NCI-H748 treated with DMSO at 0.1 percent for 48 hours (cell line): Measurements from ENCODE around the gene GRM1.
"Not testable (repeated sequence)": the region's sequence is repeated elsewhere in the genome, so short reads cannot be mapped to it uniquely, and the experiment has no call there.

ENCODE experiments used
- DNase-seq: peaks from one replicate; lab custom pipeline; 2025; lab: John Stamatoyannopoulos, UW

GRM1 gene

DNA sequence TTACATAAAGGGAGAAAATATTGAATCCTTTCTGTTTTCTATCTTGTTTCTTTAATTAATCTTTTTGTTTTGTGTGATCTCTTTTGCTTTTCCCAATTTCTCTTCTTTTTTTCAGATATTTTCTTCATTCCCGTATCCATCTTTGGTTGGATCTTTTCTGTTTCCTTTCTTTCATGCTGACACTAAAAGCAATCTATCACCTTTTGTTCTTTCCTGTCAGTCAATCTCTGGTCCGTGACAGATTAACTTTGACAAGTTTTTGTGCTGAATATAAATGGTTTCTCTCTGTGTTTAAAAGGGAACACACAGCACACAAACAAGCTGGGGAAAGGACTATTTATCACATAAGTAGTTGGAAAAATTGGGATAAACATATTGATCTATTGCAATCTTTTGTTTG lies 162.8 kb downstream of the GRM1 start:
- no peak for DNase-seq

DNA sequence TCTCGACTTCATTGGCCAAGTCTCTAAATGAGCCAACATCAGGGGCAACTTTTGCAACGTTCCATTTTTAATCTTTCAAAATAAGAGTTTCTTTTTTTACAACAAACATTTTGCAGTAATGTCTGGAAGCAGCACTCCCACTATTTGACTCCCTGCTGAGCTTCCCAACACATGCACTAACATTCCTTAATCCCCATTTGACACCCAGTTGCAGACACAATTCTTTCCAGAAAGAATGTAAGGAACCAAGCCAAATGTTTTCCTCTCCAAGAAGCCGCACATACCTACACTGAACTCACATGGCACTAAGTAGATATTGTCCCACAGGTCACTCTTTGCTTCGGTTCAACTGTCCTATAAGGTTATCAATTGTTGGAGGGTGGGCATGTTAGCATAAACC lies 165.6 kb downstream of the GRM1 start:
- no peak for DNase-seq

DNA sequence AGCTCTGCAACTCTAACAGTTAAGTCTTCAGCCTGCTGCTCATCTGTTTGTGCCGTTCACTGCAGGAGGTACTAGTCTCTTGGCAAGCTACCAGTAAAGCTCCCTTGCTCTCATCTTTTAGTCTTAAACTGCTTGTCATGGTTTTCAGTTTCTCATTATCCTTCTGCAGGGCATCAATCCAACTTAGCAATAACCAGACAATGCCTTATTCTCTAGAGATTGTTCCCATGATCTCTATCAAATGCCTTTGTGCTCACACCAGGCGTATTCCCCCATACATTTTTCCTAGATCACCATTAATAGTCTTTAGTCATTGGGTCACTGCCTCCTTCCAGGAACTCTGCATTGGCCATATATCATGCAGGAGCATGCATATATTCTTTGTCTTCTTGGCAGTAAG lies 171.3 kb downstream of the GRM1 start:
- DNase-seq = no peak

DNA sequence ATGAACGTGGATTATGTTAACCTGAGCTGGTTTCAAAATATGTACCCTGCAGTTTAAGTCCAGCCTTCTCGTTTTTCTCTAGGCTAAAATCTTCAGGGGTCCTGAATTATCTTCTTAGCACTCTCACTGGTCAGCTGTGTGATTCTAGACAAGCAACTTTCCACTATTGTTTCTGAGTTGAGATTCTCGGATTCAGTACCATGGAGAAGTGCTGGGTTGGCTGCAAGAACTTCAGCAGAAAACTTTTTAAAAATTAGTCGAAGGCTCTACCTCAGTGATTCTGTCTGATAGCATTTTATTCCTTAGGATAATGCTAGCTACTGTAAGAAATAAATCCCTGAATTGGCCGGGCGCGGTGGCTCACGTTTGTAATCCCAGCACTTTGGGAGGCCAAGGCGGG lies 173.7 kb downstream of the GRM1 start:
- DNase-seq = no peak

DNA sequence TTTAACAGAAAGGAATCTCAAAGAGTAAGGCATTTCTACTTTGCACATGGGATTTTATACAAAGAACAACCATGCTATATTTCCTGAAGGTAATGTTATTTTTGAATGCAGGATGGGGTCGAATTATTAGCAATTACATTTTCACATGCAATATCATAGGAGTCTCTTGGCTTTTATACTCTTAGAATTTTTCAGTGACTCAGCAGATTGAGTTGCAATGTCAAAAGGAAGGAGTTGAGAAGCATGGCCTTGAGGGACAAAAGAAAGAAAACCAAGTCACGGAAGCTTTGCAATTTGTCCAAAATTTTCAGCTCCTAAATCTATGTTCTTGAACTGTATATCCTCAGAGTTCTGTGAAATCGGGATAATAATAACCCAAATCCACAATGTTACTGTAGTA lies 181.1 kb downstream of the GRM1 start:
- DNase-seq = no peak

DNA sequence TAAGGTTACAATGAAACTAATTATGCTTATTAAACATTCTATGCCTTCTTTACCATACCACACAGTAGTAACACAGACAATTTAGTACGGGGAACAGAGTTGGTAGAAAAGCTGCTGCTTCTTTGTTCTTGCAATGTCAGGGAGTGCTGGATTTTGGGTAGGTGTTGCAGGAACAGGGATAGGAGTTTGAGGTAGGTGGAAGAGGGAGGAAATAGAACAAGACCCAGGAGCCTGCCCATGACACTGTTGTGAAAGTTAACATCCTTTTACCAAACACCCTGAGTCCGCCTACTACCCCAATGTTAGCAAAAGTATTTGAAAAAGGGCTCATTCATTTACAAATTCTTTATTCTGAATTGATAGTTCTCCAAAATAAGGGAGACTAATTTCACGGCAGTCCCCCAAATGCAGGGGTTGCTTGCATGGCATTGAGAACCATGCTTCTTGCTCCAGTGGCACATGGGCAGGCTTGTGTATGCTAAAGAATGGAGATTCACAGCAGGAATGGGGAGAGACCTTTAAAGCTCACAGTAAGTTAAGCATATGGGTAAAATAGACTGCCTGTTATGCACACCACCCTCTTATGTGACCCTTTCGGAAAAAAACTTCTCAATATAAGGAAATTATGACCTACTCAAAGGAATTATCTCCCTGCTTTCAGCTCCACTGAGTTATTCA lies 181.7 kb downstream of the GRM1 start:
- DNase-seq = no peak

DNA sequence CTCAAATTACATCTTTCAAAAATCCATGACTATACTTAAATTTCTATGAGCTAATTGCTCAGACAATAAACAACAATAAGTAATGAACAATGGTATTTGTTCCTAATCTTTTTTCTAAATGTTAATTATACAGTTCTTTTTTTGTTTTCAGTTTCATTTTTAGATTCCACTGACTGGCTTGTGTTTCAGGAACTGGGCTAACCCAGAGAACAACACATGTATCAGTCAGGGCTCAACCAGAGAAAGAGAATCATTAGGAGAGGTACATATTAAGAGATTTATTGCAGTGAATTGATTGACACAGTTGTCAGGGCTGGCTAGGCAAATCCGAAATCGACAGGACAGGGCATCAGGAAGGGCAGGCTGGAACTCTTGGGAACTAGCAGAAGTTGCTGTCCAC lies 182.8 kb downstream of the GRM1 start:
- DNase-seq = no peak

DNA sequence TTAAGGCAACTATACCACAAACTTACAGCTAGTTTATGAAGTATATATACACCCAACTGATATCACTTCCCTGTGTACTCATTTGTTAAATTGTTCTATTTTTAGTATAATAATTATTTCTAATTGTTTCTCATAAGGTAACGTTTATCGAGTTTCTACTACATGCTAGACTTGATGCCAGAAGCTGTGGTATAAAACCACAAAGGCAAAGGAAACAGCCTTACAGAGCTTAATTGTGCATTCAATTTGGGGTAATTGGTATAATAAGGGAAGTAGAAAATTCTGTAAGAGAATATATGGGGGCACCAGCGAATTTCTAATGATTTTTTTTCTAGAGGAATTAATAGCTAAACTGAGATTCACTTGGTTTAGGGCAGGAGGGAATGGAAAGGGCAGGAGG lies 183.9 kb downstream of the GRM1 start:
- no peak for DNase-seq

DNA sequence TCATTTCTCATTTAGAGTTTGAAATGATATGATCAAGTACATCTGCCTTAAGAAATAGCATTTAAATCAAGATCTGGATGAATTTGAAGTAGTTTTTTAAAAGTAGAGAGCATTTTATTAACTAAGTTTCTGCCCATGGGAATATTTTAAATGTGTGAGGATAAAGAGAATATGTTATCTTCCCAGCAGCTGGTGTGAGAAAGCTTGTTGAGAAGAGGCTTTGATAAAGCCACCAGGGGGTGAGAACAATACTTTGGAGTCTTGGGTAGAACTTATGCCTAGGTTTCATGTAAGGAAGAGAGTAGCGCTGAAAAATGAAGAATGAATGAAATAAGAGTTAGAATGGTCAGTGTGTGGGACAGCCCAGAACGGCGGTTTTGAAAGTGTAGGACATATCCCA lies 190.2 kb downstream of the GRM1 start:
- DNase-seq = no peak

DNA sequence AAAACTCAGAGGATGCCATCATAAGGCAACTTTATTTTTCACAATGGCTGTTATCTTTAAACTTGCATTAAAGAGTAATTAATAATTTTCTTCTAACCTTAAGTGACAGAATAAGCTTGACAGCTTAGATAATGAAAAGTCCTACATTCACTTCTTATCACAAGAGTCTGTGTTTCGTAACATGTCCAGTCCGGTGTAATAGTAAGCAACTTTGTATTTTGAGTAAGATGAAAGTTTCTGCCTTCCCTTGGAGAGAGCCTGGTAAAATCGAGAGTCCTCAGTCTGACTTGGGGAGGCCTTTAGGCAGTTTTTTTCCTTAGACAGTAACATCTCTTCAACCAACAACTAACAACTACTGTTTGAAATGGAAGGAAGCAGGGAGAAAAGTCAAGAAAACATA lies 195.6 kb downstream of the GRM1 start:
- no peak for DNase-seq

DNA sequence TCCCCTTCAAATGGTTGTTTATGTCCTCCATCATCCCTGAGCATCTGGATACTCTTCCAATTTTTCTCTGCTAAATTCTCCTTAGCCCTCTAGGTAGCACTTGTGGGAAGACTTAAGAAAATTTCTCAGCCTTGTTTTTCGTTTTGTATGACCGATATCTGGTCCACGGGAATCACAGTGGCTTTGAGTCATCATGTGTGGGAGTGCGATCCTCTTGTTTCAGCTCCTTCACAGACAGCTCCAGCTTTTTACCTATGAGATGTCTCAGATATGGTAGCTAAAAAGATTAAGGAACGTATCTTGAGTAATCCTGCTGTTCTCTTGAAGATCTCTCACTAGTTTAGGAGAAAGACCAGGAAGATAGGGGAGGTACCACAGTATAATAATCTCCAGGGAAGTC lies 196.1 kb downstream of the GRM1 start:
- no peak for DNase-seq

DNA sequence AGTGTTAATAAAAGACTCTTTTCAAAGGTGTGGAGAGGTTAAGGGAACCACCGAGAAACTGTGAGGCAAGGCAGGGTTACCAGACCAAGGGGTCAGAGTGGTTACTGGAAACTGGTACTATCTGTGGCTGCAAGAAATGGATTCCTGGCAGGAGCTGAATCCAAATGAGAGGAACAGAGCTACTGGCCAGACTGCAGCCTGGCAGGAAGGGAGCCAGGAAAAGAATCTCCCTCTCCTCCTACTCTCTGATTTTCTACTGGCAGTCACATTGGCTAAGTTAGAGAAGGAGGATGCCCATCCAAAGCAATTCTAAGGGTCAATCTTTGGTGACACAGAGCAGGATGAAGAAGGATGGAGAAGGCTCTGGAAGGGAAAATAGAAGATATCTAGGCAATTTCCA lies 211.5 kb downstream of the GRM1 start:
- no peak for DNase-seq

DNA sequence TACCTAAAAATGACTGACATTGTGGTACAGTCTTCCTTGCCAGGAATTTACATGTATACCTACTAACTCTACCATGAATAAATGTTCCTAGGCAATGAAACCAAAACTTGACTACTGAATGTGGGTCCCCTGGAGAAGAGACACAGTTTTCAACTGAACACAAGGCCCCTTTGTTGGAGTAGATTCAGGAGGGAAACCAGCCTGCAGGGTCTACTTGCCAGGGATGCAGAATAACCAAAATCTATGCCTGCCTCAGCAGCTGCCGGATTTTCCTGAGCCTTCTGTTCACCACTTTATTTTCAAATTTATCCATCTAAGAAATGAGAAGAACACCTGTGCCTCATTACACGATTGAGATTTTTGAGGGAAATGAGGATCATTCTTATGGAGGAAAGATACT lies 211.9 kb downstream of the GRM1 start:
- no peak for DNase-seq

DNA sequence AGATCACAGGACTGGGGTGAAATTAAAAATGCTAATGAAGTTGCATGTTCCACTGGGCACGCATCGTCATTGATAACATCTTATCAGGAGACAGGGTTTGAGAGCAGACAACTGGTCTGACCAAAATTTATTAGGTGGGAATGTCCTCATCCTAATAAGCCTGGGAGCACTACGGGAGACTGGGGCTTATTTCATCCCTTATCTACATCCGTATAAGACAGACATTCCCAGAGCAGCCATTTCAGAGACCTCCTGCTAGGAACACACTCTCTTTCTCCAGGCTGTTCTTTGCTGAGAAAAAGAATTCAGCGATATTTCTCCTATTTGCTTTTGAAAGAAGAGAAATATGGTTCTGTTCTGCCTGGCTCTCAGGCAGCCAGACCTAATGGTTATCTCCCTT lies 214.8 kb downstream of the GRM1 start:
- DNase-seq = not testable (repeated sequence)

DNA sequence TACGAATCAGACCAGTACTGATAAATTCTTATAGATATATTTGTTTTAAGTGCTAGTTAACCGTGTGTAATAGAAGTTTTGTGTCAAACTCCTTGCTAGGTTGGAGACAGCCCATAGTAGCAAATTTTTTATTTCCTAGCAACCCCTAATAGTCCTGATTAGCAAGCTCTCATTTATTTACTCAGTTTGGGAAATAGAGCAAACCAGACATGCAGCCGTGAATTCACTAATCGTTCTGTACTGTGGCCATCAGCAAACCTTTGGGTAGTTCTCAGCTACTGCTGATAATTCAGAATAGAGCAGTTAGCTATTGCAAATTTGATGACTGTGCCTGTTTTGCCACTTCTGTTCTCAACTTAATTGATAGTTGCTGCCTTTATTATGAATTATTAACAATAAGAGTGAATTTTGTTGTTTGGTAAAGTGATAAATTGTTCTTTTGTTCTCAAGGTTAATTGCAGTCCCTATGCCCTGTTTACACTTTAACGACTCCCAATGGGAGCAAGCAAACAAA lies 215.8 kb downstream of the GRM1 start:
- no peak for DNase-seq

DNA sequence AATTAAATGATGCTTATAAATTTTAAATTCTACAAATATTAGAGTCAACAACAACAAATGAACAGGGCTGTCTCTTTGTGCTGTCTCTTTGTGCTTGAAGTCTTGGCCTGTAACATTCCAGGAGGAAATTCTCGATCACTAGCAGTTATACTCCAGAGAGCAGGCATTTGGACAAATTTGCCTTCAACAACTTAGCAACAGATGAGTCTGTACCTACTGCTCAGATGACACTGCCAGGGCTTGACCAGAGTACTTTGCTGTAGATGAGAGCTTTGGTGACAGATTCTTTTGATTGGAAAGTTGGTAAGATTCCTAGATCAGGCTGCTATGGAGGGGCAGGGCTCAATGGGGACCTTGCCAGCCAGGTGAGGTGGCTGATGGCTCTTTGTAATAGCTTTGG lies 217.2 kb downstream of the GRM1 start:
- DNase-seq = no peak

DNA sequence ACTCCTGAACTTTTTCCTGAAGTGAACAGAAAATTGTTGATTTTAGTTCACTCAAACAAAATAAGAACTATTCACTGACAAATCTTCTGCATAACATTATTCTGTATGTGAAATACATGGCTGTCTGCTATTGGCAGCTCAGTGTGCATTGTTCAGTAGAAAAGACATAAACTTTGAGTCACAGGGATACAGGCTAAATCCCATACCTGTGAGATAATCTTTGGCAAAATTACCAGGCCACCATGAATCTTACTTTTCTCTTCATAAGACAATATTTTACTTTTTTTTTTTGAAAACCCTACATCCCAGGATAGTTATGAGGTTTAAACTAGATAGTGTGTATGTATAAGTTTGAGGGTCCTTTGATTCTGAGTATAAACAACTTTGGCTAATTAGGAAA lies 224.8 kb downstream of the GRM1 start:
- DNase-seq = no peak

DNA sequence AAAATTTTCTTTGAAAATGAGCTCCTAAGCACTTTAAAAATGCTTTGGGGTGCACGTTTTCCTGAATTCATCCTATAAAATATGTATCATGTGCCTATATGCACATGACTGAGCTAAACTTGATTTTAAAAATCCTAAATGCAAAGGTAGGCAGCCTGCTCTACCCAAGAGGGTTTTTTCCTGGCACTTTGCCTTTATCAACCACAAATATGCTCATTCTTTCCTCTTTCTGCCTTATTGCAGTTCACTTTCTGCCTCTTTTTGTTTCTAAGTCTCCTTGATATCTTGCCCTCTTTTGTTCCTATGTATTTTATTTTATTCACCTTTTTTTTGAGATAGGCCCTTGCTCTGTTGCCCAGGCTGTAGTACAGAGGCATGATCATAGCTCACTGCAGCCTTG lies 229.3 kb downstream of the GRM1 start:
- no peak for DNase-seq

DNA sequence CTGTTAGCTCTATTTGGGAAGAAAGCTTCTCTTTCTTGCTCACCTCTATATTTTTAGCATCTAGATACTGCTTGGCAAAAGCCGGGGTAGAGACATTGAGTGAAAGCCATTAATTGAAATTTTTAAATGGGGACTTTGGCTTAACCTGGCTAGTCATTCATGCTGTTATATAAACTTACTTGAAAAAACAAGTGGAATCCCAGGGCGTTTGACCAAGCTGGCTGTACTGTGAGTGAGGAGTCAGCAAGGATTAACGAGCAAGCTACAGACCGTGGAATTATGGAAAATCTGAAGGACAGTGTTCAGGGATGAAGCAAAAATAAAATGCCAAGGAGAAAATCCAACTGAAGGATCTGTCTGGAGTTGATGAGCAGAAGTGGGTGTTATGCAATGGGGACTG lies 232.0 kb downstream of the GRM1 start:
- no peak for DNase-seq

DNA sequence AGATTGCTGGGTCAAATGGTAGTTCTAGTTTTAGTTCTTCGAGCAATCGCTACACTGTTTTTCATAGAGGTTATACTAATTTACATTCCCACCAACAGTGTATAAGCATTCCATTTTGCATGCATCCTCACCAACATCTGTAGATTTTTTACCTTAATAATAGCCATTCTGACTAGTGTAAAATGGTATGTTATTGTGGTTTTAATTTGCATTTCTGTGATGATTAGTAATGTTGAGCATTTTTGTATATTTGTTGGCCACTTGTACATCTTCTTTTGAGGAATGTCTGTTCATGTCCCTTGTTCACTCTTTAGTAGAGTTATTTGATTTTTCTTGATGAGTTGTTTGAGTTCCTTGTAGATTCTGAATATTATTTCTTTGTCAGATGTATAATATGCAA lies 236.2 kb downstream of the GRM1 start:
- no peak for DNase-seq

DNA sequence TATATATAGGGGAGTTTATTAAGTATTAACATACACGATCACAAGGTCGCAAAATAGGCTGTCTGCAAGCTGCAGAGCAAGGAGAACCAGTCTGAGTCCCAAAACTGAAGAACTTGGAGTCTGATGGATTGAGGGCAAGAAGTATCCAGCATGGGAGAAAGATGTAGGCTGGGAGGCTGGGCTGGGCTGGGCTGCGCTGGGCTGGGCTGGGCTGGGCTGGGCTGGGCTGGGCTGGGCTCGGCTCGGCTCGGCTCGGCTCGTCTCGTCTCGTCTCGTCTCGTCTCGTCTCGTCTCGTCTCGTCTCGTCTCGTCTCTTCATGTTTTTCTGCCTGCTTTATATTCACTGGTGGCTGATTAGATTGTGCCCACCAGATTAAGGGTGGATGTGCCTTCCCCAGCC lies 238.6 kb downstream of the GRM1 start:
- DNase-seq = no peak

DNA sequence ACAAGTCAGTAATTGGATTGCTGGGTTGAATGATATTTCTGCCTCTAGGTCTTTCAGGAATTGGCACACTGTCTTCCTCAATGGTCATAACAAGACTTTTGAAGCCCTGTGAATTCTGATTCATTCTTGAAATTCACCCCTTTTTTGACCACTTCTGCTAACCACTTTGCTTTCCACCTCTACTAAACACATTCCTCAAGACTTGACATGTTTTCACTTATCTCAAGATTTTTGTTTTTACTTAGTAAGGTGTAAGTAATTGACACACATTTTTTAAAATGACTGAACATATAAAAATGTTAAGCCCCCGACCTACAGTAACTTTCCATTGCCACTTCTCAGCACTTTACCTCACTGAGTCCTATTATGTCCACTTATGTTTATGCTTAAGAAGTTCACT lies 239.1 kb downstream of the GRM1 start:
- no peak for DNase-seq

DNA sequence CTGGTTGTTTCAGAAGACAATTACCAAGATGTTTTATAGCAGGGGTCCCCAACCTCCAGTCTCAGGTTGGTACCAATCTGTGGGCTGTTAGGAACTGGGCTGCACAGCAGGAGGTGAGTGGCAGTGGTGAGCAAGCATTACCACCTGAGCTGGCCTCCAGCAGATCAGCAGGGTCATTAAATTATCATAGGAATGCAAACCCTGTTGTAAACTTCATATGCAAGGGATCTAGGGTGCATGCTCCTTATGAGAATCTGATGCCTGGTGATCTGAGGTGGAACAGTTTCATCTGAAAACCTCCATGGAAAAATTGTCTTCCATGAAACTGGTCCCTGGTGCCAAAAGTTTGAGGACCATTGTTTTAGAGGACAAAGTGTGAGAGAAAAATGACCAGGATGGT lies 240.6 kb downstream of the GRM1 start:
- no peak for DNase-seq

DNA sequence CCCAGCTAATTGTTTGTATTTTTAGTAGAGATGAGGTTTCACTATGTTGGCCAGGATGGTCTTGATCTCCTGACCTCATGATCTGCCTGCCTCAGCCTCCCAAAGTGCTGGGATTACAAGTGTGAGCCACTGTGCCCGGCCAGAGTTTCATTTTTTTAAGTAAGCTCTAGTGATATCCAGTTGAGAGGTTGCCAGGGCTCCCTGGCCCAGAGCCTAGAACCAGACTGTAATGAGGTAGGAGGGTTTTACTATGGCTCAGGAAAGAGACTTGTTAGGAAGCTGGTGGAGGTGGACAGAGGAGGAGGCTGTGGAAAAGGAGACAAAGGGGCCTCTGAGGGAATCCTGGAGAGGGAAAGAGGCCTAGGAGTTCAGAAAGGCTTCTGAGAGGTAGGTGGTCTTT lies 242.3 kb downstream of the GRM1 start:
- DNase-seq = not testable (repeated sequence)

DNA sequence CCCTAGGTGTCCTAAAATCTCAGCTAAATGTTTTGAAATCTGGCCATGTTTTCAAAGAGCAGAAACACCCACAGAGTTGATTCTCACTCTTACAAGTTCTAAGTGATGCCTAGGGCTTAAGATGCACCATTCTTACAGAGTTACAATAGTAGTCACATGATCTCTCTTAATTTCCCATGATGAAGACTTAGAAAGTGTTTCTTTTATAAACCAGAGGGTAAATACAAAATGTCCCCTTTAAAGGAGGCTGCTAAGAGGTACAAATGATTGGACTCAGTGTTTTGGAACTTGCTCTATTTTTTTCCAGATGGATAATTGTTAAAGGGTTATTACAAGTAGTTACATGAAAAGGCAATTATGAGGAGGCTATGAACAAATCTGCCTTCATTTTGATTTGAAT lies 244.6 kb downstream of the GRM1 start:
- DNase-seq = no peak
